ENCODE results near the gene MLIP.
"Not testable (repeated sequence)": the region's sequence is repeated elsewhere in the genome, so short reads cannot be mapped to it uniquely, and the experiment has no call there.

Gene MLIP

DNA sequence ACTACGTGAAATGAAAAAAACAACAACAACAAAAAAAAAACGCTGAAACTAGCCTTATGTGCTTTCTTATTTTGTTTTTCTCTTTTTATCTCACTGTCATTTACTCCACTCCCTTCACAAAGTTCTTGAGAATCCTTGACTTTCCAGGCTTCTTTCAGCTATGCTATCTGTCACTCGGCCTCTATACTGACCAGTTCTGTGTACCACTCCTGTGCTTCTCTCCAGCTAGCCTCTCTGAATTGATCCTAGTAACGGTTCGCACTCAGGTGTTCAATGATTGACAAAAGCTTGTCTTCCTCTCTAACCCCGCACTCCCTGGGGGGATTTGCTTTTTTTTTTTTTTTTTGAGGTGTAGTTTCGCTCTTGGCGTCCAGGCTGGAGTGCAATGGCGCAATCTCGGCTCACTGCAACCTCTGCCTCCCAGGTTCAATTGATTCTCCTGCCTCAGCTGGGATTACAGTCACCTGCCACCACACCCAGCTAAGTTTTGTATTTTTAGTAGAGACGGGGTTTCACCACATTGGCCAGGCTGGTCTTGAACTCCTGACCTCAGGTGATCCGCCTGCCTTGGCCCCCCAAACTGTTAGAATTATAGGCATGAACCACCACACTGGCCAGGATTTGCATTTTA, 31.8 kb downstream of the MLIP start:
- no peak for DNase-seq

DNA sequence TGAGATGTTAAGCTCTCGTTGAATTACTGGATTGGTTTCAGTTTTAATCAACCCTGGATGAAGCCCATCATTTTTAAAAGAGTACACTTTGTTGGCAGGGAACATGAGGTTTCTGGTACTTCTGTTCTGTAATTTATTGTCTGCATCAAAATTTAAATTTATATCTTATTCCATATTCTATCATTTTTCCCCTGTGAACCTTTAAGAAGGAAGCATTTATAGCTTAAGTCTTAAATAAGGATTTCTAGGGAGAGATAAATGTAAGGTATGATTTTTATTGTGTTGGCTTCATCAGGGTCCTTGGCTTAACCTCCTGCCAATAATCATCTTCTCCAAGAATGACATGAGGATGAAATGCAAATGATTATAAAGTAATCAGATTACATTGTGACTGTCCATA, 40.6 kb downstream of the MLIP start:
- DNase-seq: no peak

DNA sequence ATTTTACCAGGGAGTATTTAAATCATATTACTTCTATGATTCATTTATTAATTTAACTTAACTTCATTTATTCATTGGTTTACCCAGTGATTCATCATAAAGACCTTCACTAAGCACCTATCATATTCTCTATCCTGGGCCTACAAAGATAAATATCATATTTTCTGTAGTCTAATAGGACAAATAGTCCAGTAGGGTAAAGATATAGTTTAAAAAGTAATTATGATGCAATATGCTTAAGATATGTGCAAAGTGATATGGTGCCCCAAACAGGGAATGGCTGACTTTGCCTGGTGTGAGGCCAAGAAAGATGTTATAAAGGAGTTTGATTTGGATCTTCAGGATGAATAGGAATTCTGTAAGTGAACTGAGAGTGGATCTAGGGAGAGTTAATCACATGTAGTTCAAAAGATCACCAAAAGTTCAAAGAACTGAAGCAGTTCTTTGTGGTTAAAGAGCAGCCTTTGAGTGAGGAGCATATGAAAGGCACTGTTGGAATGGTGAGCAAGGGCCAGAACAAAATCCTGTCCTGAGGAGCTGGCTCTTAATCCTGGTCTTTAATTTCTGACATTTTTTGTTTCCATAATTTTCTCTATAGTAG, 45.5 kb downstream of the MLIP start:
- no peak for DNase-seq

DNA sequence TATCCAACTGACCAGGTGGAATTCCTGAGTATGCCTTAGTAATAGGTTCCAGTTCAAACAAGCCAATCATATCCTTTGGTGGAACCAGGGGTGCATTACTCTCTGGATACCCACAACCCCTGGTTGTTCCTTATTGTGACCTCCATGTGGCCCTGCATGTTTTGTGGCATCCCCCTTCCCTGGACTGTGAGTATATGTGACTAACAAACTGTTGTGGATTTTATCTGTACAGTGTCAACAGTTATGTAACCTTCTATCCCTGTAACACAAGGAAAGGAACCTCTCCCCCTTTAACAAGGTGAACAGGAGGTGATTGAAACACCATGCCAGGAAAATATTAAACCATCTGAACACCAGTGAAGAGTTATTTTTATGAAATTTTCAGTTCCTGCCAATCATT, 46.2 kb downstream of the MLIP start:
- DNase-seq: no peak

DNA sequence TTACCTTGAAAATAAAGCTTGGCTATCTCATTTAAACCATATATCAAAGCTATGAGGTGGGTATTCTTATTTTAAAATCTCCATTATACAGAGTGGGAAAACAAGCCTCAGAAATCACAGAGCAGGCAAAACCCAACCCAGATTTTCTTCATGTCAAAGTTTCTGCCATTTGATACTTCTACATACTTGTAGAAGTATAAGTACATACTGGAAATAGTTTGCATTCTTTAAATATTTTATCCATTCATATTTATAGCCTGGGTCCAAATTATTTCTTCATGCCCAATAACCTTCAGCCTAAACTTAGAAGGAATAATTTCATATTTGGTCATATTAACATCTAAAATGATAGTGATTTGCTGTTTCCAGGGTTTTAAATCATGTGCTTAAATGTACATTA, 61.8 kb downstream of the MLIP start:
- DNase-seq: no peak

DNA sequence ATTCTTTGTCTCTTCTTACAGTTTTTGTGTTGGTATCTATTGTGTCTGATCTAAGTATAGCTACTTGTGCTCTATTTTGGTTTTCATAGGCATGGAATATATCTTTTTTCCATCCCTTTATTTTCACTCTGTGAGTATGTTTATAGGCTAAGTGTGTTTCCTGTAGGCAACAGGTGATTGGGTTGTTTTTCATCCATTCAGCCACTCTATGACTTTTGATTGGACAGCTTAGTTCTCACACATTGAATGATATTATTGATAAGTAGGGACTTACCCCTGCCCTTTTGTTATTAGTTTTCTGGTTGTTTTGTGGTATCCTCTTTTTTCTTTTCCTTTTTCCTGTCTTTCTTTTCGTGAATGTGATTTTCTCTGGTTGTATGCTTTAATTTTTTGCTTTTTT, 67.9 kb downstream of the MLIP start:
- DNase-seq: no peak

DNA sequence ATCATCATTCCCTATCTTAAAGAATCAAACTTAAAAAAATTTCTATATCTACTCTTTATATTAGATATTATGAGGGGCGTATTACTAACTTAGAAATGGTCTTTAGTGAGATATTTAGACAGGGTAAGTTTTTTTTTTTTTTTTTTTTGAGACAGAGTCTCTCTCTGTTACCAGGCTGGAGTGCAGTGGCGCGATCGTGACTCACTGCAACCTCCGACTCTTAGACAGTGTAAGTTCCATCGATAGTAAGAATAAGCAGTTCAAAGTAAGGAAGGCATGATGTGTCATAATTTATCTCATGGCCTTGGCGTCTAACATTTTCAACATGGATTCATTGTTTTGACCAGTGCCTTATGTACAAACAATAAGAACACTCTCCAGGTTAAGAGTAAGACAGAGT, 72.4 kb downstream of the MLIP start:
- DNase-seq: no peak

DNA sequence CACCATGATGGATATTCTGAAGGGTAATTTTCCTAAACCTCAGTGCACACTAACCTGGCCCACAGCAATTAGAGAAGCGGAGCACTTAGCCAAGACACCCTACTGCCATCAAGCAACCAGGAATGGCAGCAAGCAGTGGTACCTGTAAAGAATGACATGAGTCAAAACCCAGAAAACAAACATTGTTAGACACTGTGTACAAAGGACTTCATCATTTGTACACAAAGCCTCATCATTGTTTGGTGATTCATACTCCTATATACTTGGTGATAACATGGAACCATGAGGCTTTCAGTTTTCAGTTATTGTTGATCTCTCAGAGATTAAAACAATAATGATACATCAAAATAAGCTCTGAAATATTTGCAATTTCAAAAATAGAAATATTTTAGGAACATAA, 74.6 kb downstream of the MLIP start:
- no peak for DNase-seq

DNA sequence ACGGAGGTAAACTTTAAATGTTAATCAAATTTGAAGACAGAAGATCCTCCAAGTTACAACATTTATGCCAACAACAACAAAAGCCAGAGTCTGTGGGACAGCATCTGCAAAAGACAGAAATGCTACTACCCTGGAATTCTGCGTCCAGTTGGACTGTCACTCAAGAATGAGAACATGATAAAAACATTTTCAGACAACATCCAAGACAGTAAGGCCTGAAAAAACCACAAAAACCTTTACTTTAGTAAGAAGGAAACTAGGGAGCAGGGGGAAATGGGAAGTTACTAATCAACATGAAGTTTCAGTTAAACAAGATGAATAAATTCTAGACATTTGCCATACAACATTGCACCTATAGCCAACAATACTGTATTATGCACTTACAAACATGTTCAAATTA, 77.6 kb downstream of the MLIP start:
- no peak for DNase-seq

DNA sequence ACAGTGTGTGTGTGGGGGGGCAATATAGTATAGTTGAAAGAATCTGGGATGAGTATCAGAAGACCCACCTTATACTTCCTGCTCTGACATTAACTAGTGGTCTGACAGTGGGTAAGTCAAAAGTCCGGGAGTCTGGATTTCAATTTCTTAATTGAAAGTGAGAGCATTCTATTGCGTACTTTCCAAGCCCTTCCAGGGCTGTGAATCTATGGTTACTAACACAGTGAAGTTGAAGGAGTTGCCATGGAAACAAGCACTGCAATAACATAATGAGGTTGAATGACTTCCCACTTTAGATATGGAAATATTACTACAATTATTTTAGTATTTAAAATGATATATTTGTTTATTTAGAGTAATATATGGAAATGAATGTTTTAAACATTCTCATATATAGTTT, 80.2 kb downstream of the MLIP start:
- DNase-seq: no peak

DNA sequence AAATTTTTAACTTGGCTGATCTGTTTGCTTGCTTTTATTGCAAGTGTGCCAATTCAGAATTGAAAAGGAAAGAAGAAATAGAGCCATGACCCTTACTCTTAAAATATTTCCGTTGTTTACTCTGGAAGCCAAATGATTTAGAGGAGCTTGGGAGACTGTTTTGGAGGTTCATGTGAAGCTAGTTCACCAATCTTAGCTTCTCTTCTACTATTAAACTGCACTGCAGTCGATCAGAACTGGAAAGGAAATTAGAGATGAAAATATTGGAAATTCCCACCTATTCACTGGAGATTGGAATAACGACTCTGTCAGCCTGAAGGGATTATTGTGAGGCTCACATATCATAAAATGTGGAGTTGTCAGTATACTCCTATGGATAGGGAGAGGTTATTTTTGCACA, 81.8 kb downstream of the MLIP start:
- no peak for DNase-seq

DNA sequence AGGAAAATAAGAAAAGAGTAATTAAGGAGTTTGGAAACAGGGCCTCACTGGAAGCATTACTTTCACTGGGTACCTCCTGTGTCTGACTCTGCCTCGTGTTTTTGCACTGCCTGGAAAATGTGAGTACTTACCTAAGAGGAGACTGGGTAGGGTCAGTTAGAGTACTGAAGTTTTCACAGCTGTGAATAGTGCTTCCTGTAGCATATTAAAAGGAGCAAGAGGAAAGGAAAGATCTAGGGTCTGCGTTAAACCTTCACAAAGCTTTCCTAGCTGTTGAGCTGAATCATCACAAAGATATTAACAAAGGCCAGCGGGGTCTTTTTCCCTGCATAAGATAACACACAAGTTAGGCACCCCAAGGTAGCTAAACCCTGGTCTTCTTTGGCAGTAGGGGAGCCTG, 82.3 kb downstream of the MLIP start:
- no peak for DNase-seq

DNA sequence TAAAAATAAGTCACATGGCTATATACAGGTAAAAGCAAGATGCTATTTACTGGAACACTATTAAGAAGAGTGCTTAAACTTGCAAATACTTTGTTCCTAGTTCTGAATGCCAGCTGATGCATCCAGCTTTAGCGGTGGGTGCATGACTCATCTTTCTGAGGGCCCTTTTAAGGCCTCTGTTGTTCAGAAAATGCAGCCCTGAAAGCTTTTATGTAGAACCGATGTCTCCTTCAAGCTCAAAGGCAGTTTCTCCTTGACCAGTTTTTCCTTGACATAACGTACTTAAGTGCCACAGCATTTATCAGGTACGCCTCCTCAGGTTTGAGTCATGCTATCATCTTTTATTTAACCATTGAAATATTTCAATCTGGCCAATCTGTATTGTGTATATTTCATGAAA, 82.8 kb downstream of the MLIP start:
- DNase-seq: no peak

DNA sequence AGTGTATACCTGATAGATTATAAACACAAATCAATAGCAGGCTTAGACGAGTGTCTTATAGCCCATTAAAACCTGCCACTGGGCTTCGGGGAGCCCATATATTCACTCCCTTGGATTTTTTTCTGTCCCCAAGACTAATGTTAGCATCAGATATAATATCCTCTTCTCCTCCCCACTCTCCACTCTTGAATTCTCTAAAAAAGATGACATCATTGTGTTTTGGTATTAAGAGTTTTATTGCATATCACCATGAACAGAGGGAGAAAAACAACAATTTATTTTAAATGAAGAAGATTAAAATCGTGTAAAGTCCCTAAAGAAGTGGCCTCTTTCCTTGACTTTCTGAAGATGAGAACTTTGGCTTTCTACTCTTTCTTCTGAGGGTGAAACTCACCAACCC, 84.4 kb downstream of the MLIP start:
- DNase-seq: no peak

DNA sequence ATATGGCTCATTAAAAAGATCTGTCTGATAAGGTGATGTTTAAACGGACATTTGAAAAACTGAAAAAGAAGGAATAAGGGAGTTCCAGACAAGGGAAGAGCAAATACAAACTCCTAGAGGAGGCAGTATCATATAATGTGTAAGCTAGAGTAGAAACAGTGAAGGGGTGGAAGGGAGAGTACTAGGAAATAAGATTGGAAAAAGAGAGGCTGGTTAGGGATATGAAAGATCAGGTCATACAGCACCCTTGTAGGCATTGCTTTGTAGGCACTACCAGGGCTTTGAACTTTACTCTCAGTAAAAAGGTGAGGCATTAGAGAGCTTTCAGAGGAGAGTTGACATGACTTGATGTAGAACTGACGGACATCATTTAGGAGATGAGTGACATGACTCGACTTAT, 85.7 kb downstream of the MLIP start:
- no peak for DNase-seq

DNA sequence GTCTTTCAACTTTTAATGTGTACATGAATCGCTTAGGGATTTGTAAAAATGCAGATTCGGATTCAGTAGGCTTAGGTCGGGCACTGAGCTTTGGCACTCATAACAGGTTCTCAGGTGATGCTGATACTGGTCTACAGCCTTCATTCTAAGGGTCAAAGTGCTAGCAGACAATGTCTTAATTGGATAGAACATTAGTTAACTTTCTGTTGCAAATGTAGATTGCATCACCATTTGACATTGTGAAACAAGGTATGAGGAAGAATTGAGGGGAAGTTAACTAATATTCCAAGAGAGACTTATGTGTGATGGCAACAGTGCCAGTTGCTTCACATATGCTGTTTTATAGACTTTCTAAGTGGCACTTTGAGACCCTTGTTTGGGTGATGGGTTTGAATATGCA, 86.9 kb downstream of the MLIP start:
- DNase-seq: no peak

DNA sequence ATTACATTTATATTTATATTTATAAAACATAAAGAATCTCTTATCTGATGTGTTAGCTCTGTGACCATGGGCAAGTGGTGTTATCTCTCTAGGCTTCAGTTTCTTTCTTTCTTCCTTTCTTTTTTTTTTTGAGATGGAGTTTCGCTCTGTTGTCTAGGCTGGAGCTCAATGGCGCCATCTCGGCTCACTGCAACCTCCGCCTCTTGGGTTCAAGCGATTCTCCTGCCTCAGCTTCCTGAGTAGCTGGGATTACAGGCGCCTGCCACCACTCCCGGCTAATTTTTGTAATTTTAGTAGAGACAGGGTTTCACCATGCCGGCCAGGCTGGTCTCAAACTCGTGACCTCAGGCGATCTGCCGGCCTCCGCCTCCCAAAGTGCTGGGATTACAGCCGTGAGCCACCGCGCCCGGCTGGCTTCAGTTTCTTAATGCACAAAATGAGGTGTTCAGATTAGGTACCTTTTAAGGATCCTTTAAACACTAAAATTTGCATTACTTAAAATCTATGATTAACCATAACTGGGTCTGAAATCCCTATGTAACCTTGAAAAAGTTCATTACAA, 92.3 kb downstream of the MLIP start:
- not testable (repeated sequence) for DNase-seq

DNA sequence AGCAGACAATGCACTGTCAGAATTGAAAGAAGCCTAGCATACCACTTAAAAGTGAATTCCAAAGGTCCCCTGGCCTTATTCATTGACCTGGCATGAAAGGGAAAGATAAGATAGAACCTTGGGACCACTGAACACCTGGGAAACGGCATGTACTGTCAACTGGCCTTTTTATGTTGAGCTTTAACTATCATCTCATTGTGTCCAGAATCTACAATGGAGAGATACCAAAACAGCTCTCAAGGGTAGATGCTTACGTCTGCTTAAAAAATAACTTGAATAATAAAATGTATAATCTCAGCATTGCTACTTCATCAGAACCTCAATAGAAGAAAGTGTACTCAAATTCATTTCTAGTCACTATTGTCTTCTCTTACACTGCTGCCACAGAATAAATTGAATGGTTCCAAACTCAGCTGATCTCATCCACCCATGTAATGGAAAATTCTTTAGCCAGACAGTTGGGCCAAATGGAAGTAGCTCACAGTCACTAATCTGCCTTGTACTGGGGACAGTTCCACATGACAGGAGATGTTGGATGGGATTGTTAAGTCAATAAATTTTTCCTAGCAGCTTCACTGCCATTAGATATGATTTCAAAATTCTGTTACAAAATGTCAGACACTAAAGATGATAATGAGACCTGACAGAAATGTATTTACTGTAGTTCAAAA, 93.8 kb downstream of the MLIP start:
- DNase-seq: no peak

DNA sequence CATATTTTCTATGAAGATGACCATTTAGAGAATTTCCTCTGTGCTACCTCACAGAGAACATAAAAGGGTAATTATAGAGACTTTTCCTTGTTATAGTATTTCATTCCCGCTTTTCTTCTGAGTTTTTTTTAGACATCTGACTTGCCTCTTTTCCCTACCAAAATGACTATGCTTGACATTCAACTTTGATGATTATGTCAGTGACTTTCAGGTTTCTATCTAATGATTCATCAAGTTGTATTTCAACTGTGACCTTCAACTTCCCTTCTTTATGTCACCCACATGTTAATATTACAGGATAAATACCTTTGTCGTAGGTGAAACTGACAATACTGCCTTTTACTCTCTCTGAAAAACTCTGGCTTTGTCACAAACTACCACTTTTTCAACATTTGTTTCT, 95.3 kb downstream of the MLIP start:
- DNase-seq: no peak

DNA sequence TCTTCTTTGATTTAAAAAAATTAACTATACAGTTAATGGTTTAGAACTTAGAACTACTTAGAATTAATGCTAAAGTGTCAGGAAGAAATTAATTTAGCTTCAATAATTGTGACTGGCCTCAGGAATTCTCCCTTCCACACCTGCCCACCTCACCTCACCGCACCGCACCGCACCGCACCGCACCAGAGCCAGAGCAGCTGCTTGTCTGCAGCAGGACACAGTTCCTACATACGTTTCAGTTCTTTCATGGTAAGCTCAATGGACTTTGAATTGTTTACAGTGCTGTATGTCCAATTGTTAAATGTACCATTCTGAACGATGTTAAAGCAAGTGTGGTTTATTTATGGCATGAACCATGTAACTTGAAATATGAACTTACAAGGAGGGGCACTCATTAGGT, 98.7 kb downstream of the MLIP start:
- DNase-seq: not testable (repeated sequence)

DNA sequence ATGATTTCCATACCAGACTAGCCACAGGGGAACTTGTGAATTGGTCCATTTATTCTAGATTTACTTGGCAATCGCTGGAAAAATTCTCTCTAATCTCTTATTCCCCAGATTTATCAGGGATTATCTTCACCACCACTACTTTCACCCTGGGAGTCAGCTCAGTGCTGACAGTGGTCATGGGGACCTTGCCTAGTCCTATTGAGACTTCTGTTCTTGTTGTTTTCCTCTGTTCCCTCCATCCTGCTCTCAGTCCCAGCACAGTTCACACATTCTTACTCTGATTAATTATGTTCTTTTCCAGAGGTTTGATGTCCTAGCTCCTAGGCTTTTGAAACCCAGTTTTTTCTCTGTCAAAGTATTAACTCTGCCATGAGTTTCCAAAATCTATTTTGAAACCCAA, 103.0 kb downstream of the MLIP start:
- no peak for DNase-seq

DNA sequence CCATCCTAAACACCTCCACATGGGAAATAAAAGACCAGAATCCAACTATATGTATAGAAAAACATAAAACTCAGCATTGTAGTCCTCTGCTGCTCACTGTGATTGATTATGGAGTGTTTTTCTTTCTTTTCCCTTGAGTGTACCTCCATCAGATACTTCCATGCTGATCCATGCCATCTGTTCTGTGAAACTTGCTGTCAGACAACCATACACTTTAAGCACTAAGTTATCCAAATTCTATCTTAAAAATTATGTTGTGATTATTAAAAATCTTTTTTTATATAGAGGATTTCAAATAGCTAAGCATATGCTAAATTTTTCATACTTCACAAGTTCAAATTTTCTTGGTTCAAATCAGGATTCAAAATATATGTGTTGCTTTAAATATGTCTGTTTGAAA, 105.1 kb downstream of the MLIP start:
- DNase-seq: no peak

DNA sequence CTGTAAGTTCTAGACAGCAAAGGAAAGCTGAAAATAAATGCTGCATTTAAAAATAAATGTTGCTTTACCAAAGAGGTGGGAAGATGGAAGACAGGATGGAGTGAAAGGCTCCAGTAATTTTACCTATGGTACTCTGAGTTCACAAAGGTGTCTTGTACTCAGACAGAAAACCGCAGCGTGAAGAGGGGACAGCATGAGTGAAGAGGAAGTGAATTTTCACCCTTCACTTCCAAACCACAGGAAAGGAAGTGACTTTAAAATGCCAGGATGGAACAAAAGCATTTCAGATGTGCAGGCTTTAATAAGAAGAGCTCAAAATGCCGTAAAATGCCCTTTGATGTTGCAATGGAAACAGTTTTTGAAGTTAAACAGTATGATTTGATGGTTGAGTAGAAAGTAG, 105.8 kb downstream of the MLIP start:
- DNase-seq: no peak

DNA sequence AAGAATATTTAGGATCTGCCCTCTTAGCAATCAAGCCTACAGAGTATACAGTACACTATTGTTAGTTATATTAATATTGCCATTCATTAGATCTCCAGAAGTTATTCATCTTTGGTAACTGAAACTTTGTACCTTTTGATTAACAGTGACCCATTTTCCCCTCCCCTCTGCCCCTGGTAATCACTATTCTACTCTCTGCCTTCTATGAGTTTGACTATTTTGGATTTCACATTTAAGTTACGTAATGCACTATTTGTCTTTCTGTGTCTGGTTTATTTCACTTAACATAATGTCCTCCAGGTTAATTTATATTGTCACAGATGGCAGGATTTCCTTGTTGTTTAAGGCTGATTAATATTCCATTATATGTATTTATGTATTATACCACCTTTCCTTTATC, 111.0 kb downstream of the MLIP start:
- DNase-seq: no peak

DNA sequence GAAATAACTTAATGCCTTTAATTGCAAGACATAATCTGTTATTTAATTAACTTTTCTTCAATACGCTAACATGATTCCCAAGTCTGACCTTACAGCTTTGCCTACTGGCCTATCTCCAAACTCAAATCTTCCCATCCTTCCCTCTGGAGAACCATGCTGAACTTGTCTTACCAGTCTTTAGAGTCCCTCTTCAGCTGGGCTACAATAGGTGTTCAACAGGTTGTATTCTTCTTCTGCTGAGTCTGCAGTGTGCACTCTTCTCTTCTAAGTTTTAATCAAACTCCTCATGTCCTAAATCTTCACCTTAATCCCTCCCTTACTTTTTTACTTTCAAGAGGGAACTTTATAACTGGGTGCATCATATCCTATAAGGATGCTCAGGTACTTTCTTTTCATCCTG, 121.5 kb downstream of the MLIP start:
- no peak for DNase-seq

Data from cerebellar nuclear complex (tissue), 1 donor.